ENCODE results near the gene ZNF654.

DNA sequence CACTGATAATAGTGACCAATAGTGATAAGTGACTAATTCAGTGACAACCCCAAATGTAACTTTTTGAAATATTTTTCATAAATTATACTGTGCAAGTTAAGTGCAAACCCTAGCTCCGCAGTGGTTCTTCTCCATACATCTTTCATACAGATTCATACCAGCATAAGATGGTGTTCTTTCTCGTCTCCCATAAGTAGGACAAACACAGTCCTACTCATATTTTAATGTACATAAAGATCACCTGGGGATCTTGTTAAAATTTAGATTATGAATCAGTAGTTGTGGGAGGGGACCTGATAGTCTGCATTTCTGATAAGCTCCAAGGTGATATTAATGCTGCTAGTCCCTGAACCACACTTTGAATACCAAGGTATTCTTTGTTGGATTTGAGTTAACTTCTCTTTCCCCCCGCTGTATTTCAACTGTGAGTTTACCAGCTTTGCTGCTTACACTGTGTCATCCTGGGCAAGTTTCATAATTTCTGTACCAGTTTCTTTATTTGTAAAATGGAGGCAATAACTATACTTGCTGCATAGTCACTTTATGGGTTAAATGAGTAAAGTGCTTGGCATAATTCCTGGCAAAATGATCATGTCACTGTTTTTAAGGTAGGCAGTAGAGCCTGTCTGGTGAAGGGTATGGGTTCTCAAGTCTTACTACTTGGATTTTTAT, 56.0 kb downstream of the ZNF654 start:
- TF ChIP-seq POLR2A (IDR thresholded peaks at IDR 0.05), result no peak
- TF ChIP-seq, protein P1, sequence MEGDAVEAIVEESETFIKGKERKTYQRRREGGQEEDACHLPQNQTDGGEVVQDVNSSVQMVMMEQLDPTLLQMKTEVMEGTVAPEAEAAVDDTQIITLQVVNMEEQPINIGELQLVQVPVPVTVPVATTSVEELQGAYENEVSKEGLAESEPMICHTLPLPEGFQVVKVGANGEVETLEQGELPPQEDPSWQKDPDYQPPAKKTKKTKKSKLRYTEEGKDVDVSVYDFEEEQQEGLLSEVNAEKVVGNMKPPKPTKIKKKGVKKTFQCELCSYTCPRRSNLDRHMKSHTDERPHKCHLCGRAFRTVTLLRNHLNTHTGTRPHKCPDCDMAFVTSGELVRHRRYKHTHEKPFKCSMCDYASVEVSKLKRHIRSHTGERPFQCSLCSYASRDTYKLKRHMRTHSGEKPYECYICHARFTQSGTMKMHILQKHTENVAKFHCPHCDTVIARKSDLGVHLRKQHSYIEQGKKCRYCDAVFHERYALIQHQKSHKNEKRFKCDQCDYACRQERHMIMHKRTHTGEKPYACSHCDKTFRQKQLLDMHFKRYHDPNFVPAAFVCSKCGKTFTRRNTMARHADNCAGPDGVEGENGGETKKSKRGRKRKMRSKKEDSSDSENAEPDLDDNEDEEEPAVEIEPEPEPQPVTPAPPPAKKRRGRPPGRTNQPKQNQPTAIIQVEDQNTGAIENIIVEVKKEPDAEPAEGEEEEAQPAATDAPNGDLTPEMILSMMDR (IDR thresholded peaks at IDR 0.05), result no peak
